C4-2B (cell line): ENCODE measurements around the gene PUSL1.

Experiments used
- ZFX ChIP-seq: fragments of 450-650 bp; IDR thresholded peaks from 2 replicates; pipeline ENCODE4 v1.6.1; 2017
- TF ChIP-seq, protein P1 (sequence below): fragments of 450-650 bp; conservative IDR thresholded peaks from 2 replicates; pipeline ENCODE4 v1.5.1; 2017; ENCODE audit warnings: mild to moderate bottlenecking

DNA sequence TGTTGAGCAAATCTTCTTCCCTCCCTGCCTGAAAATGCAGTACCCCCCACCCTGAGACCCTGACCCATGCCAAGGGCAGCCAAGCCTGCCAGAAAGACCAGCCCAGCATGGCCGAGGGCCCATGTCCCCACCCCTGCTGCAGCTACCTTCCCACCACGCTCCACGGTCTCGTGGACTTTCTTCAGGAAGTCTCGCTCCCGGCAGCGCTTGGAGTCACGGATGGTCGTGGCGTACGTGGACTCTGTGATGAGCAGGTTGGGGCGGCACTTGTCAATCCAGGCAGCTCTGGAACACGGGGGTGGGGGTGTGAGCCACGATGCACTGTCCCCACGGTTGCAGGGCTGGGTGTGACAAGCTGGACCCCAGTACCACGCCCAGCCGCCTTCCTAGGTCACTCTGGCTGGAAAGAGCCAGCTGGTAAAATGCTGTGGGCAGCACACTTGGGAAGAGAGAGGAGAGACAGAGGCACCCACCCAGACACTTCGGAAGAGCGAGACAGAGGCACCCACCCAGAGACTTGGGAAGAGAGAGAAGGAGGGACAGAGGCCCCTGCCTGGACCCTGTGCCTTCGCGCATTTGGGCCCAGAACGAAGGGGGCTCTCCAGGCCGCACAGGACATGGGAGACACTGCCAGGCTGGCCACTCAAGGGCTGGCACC is 6.4 kb downstream of the PUSL1 start:
- TF ChIP-seq, protein P1, sequence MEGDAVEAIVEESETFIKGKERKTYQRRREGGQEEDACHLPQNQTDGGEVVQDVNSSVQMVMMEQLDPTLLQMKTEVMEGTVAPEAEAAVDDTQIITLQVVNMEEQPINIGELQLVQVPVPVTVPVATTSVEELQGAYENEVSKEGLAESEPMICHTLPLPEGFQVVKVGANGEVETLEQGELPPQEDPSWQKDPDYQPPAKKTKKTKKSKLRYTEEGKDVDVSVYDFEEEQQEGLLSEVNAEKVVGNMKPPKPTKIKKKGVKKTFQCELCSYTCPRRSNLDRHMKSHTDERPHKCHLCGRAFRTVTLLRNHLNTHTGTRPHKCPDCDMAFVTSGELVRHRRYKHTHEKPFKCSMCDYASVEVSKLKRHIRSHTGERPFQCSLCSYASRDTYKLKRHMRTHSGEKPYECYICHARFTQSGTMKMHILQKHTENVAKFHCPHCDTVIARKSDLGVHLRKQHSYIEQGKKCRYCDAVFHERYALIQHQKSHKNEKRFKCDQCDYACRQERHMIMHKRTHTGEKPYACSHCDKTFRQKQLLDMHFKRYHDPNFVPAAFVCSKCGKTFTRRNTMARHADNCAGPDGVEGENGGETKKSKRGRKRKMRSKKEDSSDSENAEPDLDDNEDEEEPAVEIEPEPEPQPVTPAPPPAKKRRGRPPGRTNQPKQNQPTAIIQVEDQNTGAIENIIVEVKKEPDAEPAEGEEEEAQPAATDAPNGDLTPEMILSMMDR, result no peak
- no peak for TF ChIP-seq ZFX
